Mucosa of rectum (tissue), 2 donors: ENCODE measurements around the gene GPR32.
"Not testable (repeated sequence)": the region's sequence is repeated elsewhere in the genome, so short reads cannot be mapped to it uniquely, and the experiment has no call there.

ENCODE experiments used
- H3K27ac ChIP-seq, 2 donors: one replicate each; pipeline ENCODE4 v1.7.0; 2013; ENCODE audit warnings: inconsistent platforms in 2 of 2, low read depth in 2 of 2, low read length in 2 of 2
- H3K27me3 ChIP-seq, 2 donors: one replicate each; pipeline ENCODE4 v1.7.0; 2013; ENCODE audit warnings: low read length in 2 of 2; ENCODE audit not compliant: control insufficient read depth in 2 of 2, insufficient read depth in 2 of 2
- H3K36me3 ChIP-seq, 2 donors: one replicate each; pipeline ENCODE4 v1.7.0; 2013; ENCODE audit warnings: low read length in 2 of 2; ENCODE audit not compliant: control insufficient read depth in 2 of 2, insufficient read depth in 2 of 2
- H3K4me1 ChIP-seq, 2 donors: one replicate each; pipeline ENCODE4 v1.7.0; 2013; ENCODE audit warnings: low read length in 2 of 2, mild to moderate bottlenecking in 1 of 2; ENCODE audit not compliant: control insufficient read depth in 2 of 2, insufficient read depth in 2 of 2
- H3K4me3 ChIP-seq, 2 donors: one replicate each; pipeline ENCODE4 v1.7.0; 2013; ENCODE audit warnings: low read length in 2 of 2
- H3K9ac ChIP-seq, 2 donors: one replicate each; pipeline ENCODE4 v1.7.0; 2013; ENCODE audit warnings: low read length in 2 of 2, low read depth in 1 of 2, mild to moderate bottlenecking in 1 of 2
- H3K9me3 ChIP-seq, 2 donors: one replicate each; pipeline ENCODE4 v1.7.0; 2013; ENCODE audit warnings: low read length in 2 of 2; ENCODE audit not compliant: control insufficient read depth in 2 of 2
- donor health status: healthy.
- donor health status: Normal muscosa, but diverticular disease.

GPR32 gene

GRCh38 chr19:50728084-50728737 is 42.1 kb upstream of the GPR32 start:
- peaks cover 3 to 8% of the 10 kb centered on the region in 2 donors for H3K27me3 ChIP-seq
- H3K9me3 ChIP-seq, result no peaks in the 10 kb centered on the region
- H3K27ac ChIP-seq, result no peak overlapping the region
- H3K9ac ChIP-seq, result no peak overlapping the region
- no peak overlapping the region for H3K4me3 ChIP-seq
- no peaks in the 10 kb centered on the region for H3K36me3 ChIP-seq
- H3K4me1 ChIP-seq, result peaks cover 3 to 11% of the 10 kb centered on the region in 2 donors

GRCh38 chr19:50729894-50730293 is 40.4 kb upstream of the GPR32 start:
- H3K4me3 ChIP-seq, result no peak overlapping the region
- no peaks in the 10 kb centered on the region for H3K9me3 ChIP-seq
- no peaks in the 10 kb centered on the region for H3K36me3 ChIP-seq
- H3K27me3 ChIP-seq, result peaks cover 0 to 2% of the 10 kb centered on the region in 2 donors
- H3K9ac ChIP-seq, result no peak overlapping the region
- peaks cover 3 to 7% of the 10 kb centered on the region in 2 donors for H3K4me1 ChIP-seq
- H3K27ac ChIP-seq, result no peak overlapping the region

GRCh38 chr19:50735869-50736268 is 34.4 kb upstream of the GPR32 start:
- Histone ChIP-seq H3K9me3 (no peaks in the 10 kb centered on the region), H3K4me1 (no peaks in the 10 kb centered on the region), H3K27me3 (peaks cover 4 to 5% of the 10 kb centered on the region in 2 donors), H3K27ac (no peak overlapping the region), H3K36me3 (no peaks in the 10 kb centered on the region), H3K9ac (no peak overlapping the region), H3K4me3 (no peak overlapping the region)

- Histone ChIP-seq H3K36me3 (no peaks in the 10 kb centered on the region), H3K27ac (no peak overlapping the region), H3K4me3 (no peak overlapping the region), H3K9me3 (no peaks in the 10 kb centered on the region), H3K27me3 (peaks cover 4 to 10% of the 10 kb centered on the region in 2 donors), H3K9ac (no peak overlapping the region), H3K4me1 (no peaks in the 10 kb centered on the region)
Measured at GRCh38 chr19:50736338-50736737, 33.9 kb upstream of the GPR32 start.

GRCh38 chr19:50739132-50739913 is 30.9 kb upstream of the GPR32 start:
- no peak overlapping the region for H3K27ac ChIP-seq
- H3K4me1 ChIP-seq, result no peaks in the 10 kb centered on the region
- no peaks in the 10 kb centered on the region for H3K36me3 ChIP-seq
- H3K4me3 ChIP-seq, result no peak overlapping the region
- H3K27me3 ChIP-seq, result peaks cover 4 to 14% of the 10 kb centered on the region in 2 donors
- H3K9ac ChIP-seq, result no peak overlapping the region
- H3K9me3 ChIP-seq, result no peaks in the 10 kb centered on the region

GRCh38 chr19:50739914-50740426 is 30.3 kb upstream of the GPR32 start:
- no peak overlapping the region for H3K27ac ChIP-seq
- H3K4me3 ChIP-seq, result no peak overlapping the region
- no peak overlapping the region for H3K9ac ChIP-seq
- H3K27me3 ChIP-seq, result peaks cover 4 to 14% of the 10 kb centered on the region in 2 donors
- no peaks in the 10 kb centered on the region for H3K9me3 ChIP-seq
- no peaks in the 10 kb centered on the region for H3K4me1 ChIP-seq
- no peaks in the 10 kb centered on the region for H3K36me3 ChIP-seq

- Histone ChIP-seq H3K36me3 (no peaks in the 10 kb centered on the region), H3K27ac (no peak overlapping the region), H3K27me3 (peaks cover 4 to 14% of the 10 kb centered on the region in 2 donors), H3K9ac (no peak overlapping the region), H3K4me1 (no peaks in the 10 kb centered on the region), H3K9me3 (no peaks in the 10 kb centered on the region), H3K4me3 (no peak overlapping the region)
Measured at GRCh38 chr19:50741179-50741933, 28.9 kb upstream of the GPR32 start.

- no peak overlapping the region for H3K9ac ChIP-seq
- H3K27me3 ChIP-seq, result peaks cover 4 to 12% of the 10 kb centered on the region in 2 donors
- H3K36me3 ChIP-seq, result no peaks in the 10 kb centered on the region
- no peak overlapping the region for H3K27ac ChIP-seq
- H3K9me3 ChIP-seq, result no peaks in the 10 kb centered on the region
- no peaks in the 10 kb centered on the region for H3K4me1 ChIP-seq
- no peak overlapping the region for H3K4me3 ChIP-seq
Measured at GRCh38 chr19:50743537-50743936, 26.7 kb upstream of the GPR32 start.

- Histone ChIP-seq H3K4me1 (no peaks in the 10 kb centered on the region), H3K9me3 (no peaks in the 10 kb centered on the region), H3K27me3 (peaks cover 3 to 9% of the 10 kb centered on the region in 2 donors), H3K4me3 (no peak overlapping the region), H3K27ac (no peak overlapping the region), H3K36me3 (no peaks in the 10 kb centered on the region), H3K9ac (no peak overlapping the region)
Measured at GRCh38 chr19:50745221-50745620, 25.0 kb upstream of the GPR32 start.

GRCh38 chr19:50747141-50747540 is 23.1 kb upstream of the GPR32 start:
- not testable (repeated sequence) for H3K9ac ChIP-seq, H3K4me1 ChIP-seq, H3K36me3 ChIP-seq, H3K27me3 ChIP-seq, H3K27ac ChIP-seq, H3K4me3 ChIP-seq, H3K9me3 ChIP-seq
